IMR-90 (cell line): ENCODE data around the gene EPHA10. TPM values are rescaled to one million over a fixed set of nuclear protein-coding genes. Genes with fewer than 3 reads are reported as not detected.

ENCODE experiments used
- ATAC-seq: fragments of 200-7000 bp; cut with Tn5 transposase; 2 replicates; pipeline ENCODE4 v1.9.1; 2020; ENCODE audit warnings: low read depth, mild to moderate bottlenecking, moderate library complexity
- BruUV-seq: library from RNA; stranded (reverse); fragments of 400-500 nt; replicated peaks from 2 replicates; lab custom pipeline; 2021; lab: Mats Ljungman, UMichigan
- CTCF ChIA-PET: fragments of 300-600 bp; formaldehyde crosslinking; extraction: SDS; loops from one replicate; lab custom pipeline; 2021; ENCODE audit warnings: antibody characterized with exemption; lab: Yijun Ruan, JAX
- POLR2A ChIA-PET: fragments of 300-600 bp; sonication (Branson Sonifier 250); formaldehyde crosslinking; loops from one replicate; lab custom pipeline; 2022; ENCODE audit warnings: antibody characterized with exemption; ENCODE audit not compliant: unreplicated experiment; lab: Charles Lee
- DNase-seq: peaks from one replicate; pipeline ENCODE4 v3.0.0; 2013
- H2AFZ ChIP-seq: replicated peaks from 2 replicates; pipeline ENCODE3; 2013; ENCODE audit warnings: low read length, mild to moderate bottlenecking; ENCODE audit not compliant: poor library complexity
- H2AK5ac ChIP-seq: 2 replicates; pipeline ENCODE4 v1.6.1; 2013; ENCODE audit warnings: low read depth, low read length, inconsistent platforms
- H2AK9ac ChIP-seq: replicated peaks from 2 replicates; pipeline ENCODE3; 2013; ENCODE audit warnings: mild to moderate bottlenecking, low read depth, low read length, moderate library complexity; ENCODE audit not compliant: poor library complexity
- H2BK120ac ChIP-seq: 2 replicates; pipeline ENCODE4 v1.6.1; 2013; ENCODE audit warnings: low read depth, low read length, inconsistent platforms
- H2BK15ac ChIP-seq: 3 replicates; pipeline ENCODE4 v1.6.1; 2013; ENCODE audit warnings: low read depth, low read length, inconsistent platforms
- H2BK20ac ChIP-seq: 2 replicates; pipeline ENCODE4 v1.6.1; 2013; ENCODE audit warnings: low read depth, mild to moderate bottlenecking, inconsistent platforms, low read length, moderate library complexity
- H2BK5ac ChIP-seq: 2 replicates; pipeline ENCODE4 v1.6.1; 2013; ENCODE audit warnings: mild to moderate bottlenecking, low read depth, low read length, inconsistent platforms; ENCODE audit not compliant: poor library complexity, severe bottlenecking
- H3K14ac ChIP-seq: replicated peaks from 2 replicates; pipeline ENCODE4 v1.6.1; 2013; ENCODE audit warnings: low read depth, low read length, inconsistent platforms
- H3K18ac ChIP-seq: 2 replicates; pipeline ENCODE4 v1.6.1; 2013; ENCODE audit warnings: low read depth, low read length, control low read depth
- H3K23ac ChIP-seq: 2 replicates; pipeline ENCODE4 v1.6.1; 2013; ENCODE audit warnings: low read depth, low read length, inconsistent platforms
- H3K27ac ChIP-seq: 2 replicates; pipeline ENCODE4 v1.5.1; 2013; ENCODE audit warnings: mild to moderate bottlenecking, control low read depth, low read length; ENCODE audit not compliant: insufficient read depth
- H3K27me3 ChIP-seq: 2 replicates; pipeline ENCODE4 v1.6.1; 2013; ENCODE audit warnings: low read length; ENCODE audit not compliant: control insufficient read depth, insufficient read depth
- H3K36me3 ChIP-seq: 2 replicates; pipeline ENCODE4 v1.6.1; 2013; ENCODE audit warnings: low read length, mixed read lengths; ENCODE audit not compliant: control insufficient read depth, insufficient read depth
- H3K4ac ChIP-seq: 2 replicates; pipeline ENCODE4 v1.6.1; 2013; ENCODE audit warnings: low read depth, low read length, inconsistent platforms
- H3K4me1 ChIP-seq: 2 replicates; pipeline ENCODE4 v1.6.1; 2013; ENCODE audit warnings: low read length, mixed read lengths; ENCODE audit not compliant: control insufficient read depth, insufficient read depth
- H3K4me2 ChIP-seq: 2 replicates; pipeline ENCODE4 v1.6.1; 2013; ENCODE audit warnings: low read depth, mild to moderate bottlenecking, control low read depth, low read length, moderate library complexity
- H3K4me3 ChIP-seq: 2 replicates; pipeline ENCODE4 v1.5.1; 2013; ENCODE audit warnings: low read depth, mild to moderate bottlenecking, control low read depth, low read length, moderate library complexity; ENCODE audit not compliant: insufficient read depth
- H3K56ac ChIP-seq: 2 replicates; pipeline ENCODE4 v1.6.1; 2013; ENCODE audit warnings: low read length, inconsistent platforms; ENCODE audit not compliant: insufficient read depth; ENCODE audit errors: extremely low read depth
- H3K79me1 ChIP-seq, 2 experiments: 2 replicates each; pipeline ENCODE4 v1.6.1; 2013; ENCODE audit warnings: low read length in 2 of 2, inconsistent platforms in 1 of 2, low read depth in 1 of 2
- H3K9ac ChIP-seq: 2 replicates; pipeline ENCODE4 v1.6.1; 2013; ENCODE audit warnings: low read depth, low read length, control low read depth
- H3K9me1 ChIP-seq: 2 replicates; pipeline ENCODE4 v1.6.1; 2013; ENCODE audit warnings: low read length, inconsistent platforms; ENCODE audit not compliant: insufficient read depth
- H3K9me3 ChIP-seq: 2 replicates; pipeline ENCODE4 v1.6.1; 2013; ENCODE audit warnings: low read length; ENCODE audit not compliant: control insufficient read depth, insufficient read depth
- H4K20me1 ChIP-seq: 2 replicates; pipeline ENCODE4 v1.6.1; 2013; ENCODE audit warnings: low read length, inconsistent platforms; ENCODE audit not compliant: insufficient read depth
- H4K5ac ChIP-seq: 2 replicates; pipeline ENCODE4 v1.6.1; 2013; ENCODE audit warnings: mild to moderate bottlenecking, low read depth, low read length, control low read depth
- H4K8ac ChIP-seq, 2 experiments: 2 replicates each; pipeline ENCODE4 v1.6.1; 2013; ENCODE audit warnings: low read depth in 2 of 2, low read length in 2 of 2, control low read depth in 1 of 2, inconsistent platforms in 1 of 2
- H4K91ac ChIP-seq: 2 replicates; pipeline ENCODE4 v1.6.1; 2013; ENCODE audit warnings: low read depth, low read length, inconsistent platforms; ENCODE audit not compliant: insufficient read depth
- MAFK ChIP-seq: IDR thresholded peaks from 2 replicates; pipeline ENCODE4 v1.6.1; 2012; ENCODE audit warnings: low read depth, low read length, improper control_type of control experiment
- MXI1 ChIP-seq: IDR thresholded peaks from 2 replicates; pipeline ENCODE4 v1.6.1; 2012; ENCODE audit warnings: low read depth, mild to moderate bottlenecking, low read length, moderate library complexity, borderline replicate concordance
- RFX5 ChIP-seq: IDR thresholded peaks from 2 replicates; pipeline ENCODE4 v1.8.0; 2012; ENCODE audit warnings: low read depth, mild to moderate bottlenecking, low read length, moderate library complexity
- WGBS, 2 experiments: methylation state at CpG; one replicate each; pipeline versions ENCODE4 v1.1.5 to v1.1.7; 2013; ENCODE audit warnings: missing lambda C conversion rate in 2 of 2; ENCODE audit not compliant: insufficient read length in 1 of 2; ENCODE audit errors: extremely low coverage in 2 of 2; 5-methylcytosine and 5-hydroxymethylcytosine counted together
- dilution Hi-C: fragments of 300-500 bp; cut with HindIII; formaldehyde crosslinking; loops from one replicate; pipeline ENCODE4 v1.14.3; 2018; ENCODE audit warnings: low sequenced_read_pairs; ENCODE audit not compliant: unreplicated experiment
- in situ Hi-C: fragments of 300-500 bp; cut with MboI; formaldehyde crosslinking; loops from 3 replicates; pipeline ENCODE4 v1.14.3; 2019; ENCODE audit warnings: low sequenced_read_pairs, inconsistent platforms, mixed read lengths
- intact Hi-C: fragments of 100-400 bp; cut with micrococcal nuclease; formaldehyde crosslinking; loops from 2 replicates; pipeline ENCODE4 v1.10.0; 2022
- polyA plus RNA-seq, 3 experiments: library from polyadenylated mRNA; depleted of rRNA; stranded (reverse); fragments of >200 nt; gene quantifications; 2 replicates each; pipeline ENCODE4 v1.2.3, GENCODE V29; 2012; ENCODE audit warnings: low replicate concordance in 1 of 3
- total RNA-seq: library from RNA; depleted of rRNA; stranded (reverse); fragments of >200 nt; gene quantifications from 2 replicates; pipeline ENCODE4 v1.2.3, GENCODE V29; 2012
- TF ChIP-seq, protein P1 (sequence below): conservative IDR thresholded peaks from 2 replicates; pipeline ENCODE4 v1.5.1; 2012; ENCODE audit warnings: mild to moderate bottlenecking, low read depth, low read length, improper control_type of control experiment

Gene EPHA10
- total and polyA plus RNA-seq, 2 of the 4 experiments (the other 2 are of a cell fraction) = not detected

DNA sequence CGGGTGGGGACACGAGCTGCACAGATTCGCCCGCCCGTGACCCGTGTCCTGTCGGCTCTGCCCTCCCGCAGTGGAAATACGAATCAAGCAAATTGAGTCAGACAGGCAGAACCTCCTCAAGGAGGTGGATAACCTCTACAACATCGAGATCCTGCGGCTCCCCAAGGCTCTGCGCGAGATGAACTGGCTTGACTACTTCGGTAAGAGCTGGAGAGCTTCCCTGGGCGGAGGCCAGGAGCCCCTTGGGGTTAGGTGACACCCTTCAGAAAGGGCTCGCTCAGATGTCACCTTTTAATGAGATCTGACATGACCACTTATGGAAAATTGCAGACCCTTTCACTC lies 72.1 kb downstream of the EPHA10 start:
- Histone ChIP-seq H3K4me2 (peak overlapping the region; percentile 92), H3K18ac (no peak overlapping the region), H2AFZ (peak overlapping the region; percentile 99), H2BK20ac (no peak overlapping the region), H3K9ac (peak overlapping the region; percentile 48), H2AK5ac (peak overlapping the region; percentile 31; the same call in 1 of the 2 replicates), H2BK120ac (no peak overlapping the region), H3K56ac (peak overlapping the region; percentile 72), H3K36me3 (peaks cover 4% of the 10 kb centered on the region; the same call in 1 of the 2 replicates), H3K4me1 (peaks cover 5% of the 10 kb centered on the region), H4K5ac (no peak overlapping the region), H3K79me1 (peaks cover 32 to 42% of the 10 kb centered on the region in 2 experiments), H3K27me3 (no peaks in the 10 kb centered on the region), H3K9me1 (no peaks in the 10 kb centered on the region), H2BK15ac (no peak overlapping the region), H3K14ac (no peak overlapping the region), H3K4me3 (peak overlapping the region; percentile 73), H4K91ac (peak overlapping the region; percentile 57), H2AK9ac (peak overlapping the region; percentile 97), H3K27ac (peak overlapping the region; percentile 67; the same call in 1 of the 2 replicates), H3K23ac (no peak overlapping the region), H4K8ac (peak overlapping the region; percentile 77 to 78), H2BK5ac (peak overlapping the region; percentile 32), H3K4ac (peak overlapping the region; percentile 56), H4K20me1 (no peaks in the 10 kb centered on the region), H3K9me3 (no peaks in the 10 kb centered on the region)
- BruUV-seq = TSS peak; percentile 80
- WGBS, 2 experiments = no CpG with 5 or more reads among the region's 16 CpGs
- dilution Hi-C loops = no loop called here
- intact Hi-C loops = loop anchor here (1.0 to 5.0 kb wide), 3 partner anchors 116 to 216 kb away; partner anchors contain the start of genes MTF1 and YRDC
- in situ Hi-C loops = no loop called here
- ATAC-seq (no peak), DNase-seq (no peak)
- POLR2A ChIA-PET = no interaction called here
- TF ChIP-seq RFX5 (no peak), MAFK (no peak), MXI1 (no peak)
- TF ChIP-seq, protein P1, sequence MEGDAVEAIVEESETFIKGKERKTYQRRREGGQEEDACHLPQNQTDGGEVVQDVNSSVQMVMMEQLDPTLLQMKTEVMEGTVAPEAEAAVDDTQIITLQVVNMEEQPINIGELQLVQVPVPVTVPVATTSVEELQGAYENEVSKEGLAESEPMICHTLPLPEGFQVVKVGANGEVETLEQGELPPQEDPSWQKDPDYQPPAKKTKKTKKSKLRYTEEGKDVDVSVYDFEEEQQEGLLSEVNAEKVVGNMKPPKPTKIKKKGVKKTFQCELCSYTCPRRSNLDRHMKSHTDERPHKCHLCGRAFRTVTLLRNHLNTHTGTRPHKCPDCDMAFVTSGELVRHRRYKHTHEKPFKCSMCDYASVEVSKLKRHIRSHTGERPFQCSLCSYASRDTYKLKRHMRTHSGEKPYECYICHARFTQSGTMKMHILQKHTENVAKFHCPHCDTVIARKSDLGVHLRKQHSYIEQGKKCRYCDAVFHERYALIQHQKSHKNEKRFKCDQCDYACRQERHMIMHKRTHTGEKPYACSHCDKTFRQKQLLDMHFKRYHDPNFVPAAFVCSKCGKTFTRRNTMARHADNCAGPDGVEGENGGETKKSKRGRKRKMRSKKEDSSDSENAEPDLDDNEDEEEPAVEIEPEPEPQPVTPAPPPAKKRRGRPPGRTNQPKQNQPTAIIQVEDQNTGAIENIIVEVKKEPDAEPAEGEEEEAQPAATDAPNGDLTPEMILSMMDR = no peak
- CTCF ChIA-PET = no interaction called here
